Activated CD8-positive, alpha-beta memory T cell treated with anti-CD3 and anti-CD28 coated beads for 48 hours (primary cell): ENCODE measurements around the gene RIPOR3.
A peak's percentile ranks its signal among the peaks of the same experiment; 100 is the strongest.
"Not testable (repeated sequence)": the region's sequence is repeated elsewhere in the genome, so short reads cannot be mapped to it uniquely, and the experiment has no call there.

Experiments used
- DNase-seq, 3 experiments: peaks; one replicate each; pipeline ENCODE4 v3.0.0-alpha.2; 2020; ENCODE audit warnings: low read depth in 2 of 3, low spot score in 2 of 3

RIPOR3 gene

GRCh38 chr20:50635014-50635557 lies 56.3 kb downstream of the RIPOR3 start:
- no peak for DNase-seq

GRCh38 chr20:50634191-50634590 lies 57.2 kb downstream of the RIPOR3 start:
- DNase-seq, result no peak

- DNase-seq, result no peak
These were observed 58.0 kb downstream of the RIPOR3 start for GRCh38 chr20:50633361-50633760.

GRCh38 chr20:50632701-50633100 lies 58.6 kb downstream of the RIPOR3 start:
- no peak for DNase-seq

GRCh38 chr20:50632236-50632635 lies 59.1 kb downstream of the RIPOR3 start:
- DNase-seq, result no peak

- no peak for DNase-seq
These were observed 60.6 kb downstream of the RIPOR3 start for GRCh38 chr20:50630578-50631263.

GRCh38 chr20:50629670-50630045 lies 61.7 kb downstream of the RIPOR3 start:
- no peak for DNase-seq

- DNase-seq, result no peak
These were observed 62.3 kb downstream of the RIPOR3 start for GRCh38 chr20:50628853-50629669.

GRCh38 chr20:50628332-50628731 lies 63.0 kb downstream of the RIPOR3 start:
- DNase-seq, result no peak

- DNase-seq, result no peak
These were observed 63.6 kb downstream of the RIPOR3 start for GRCh38 chr20:50627747-50628146.

GRCh38 chr20:50625986-50626677 lies 65.2 kb downstream of the RIPOR3 start:
- DNase-seq, result peak in 1 of 3 experiments; percentile 2

- no peak for DNase-seq
These were observed 66.9 kb downstream of the RIPOR3 start for GRCh38 chr20:50624351-50625016.

- DNase-seq, result no peak
These were observed 70.2 kb downstream of the RIPOR3 start for GRCh38 chr20:50621068-50621665.

- not testable (repeated sequence) for DNase-seq
These were observed 70.9 kb downstream of the RIPOR3 start for GRCh38 chr20:50620459-50620858.

- DNase-seq, result no peak
These were observed 72.8 kb downstream of the RIPOR3 start for GRCh38 chr20:50618537-50618936.

- DNase-seq, result no peak
These were observed 74.3 kb downstream of the RIPOR3 start for GRCh38 chr20:50617022-50617421.

- DNase-seq, result no peak
These were observed 75.9 kb downstream of the RIPOR3 start for GRCh38 chr20:50615407-50615806.

GRCh38 chr20:50613438-50614169 lies 77.7 kb downstream of the RIPOR3 start:
- DNase-seq, result no peak

- DNase-seq, result no peak
These were observed 80.1 kb downstream of the RIPOR3 start for GRCh38 chr20:50611128-50611810.
